Panc1 (cell line): ENCODE results near the gene TRIM37. TPM values are rescaled to one million over a fixed set of nuclear protein-coding genes. Genes with fewer than 3 reads are reported as not detected.

Experiments
- ATAC-seq: fragments of 200-7000 bp; cut with Tn5 transposase; 2 replicates; pipeline ENCODE4 v1.9.1; 2020; ENCODE audit warnings: mild to moderate bottlenecking, moderate library complexity
- BruUV-seq: library from RNA; stranded (reverse); fragments of 400-500 nt; replicated peaks from 2 replicates; lab custom pipeline; 2021; lab: Mats Ljungman, UMichigan
- CTCF ChIA-PET: fragments of 300-600 bp; sonication (Branson Sonifier 250); formaldehyde crosslinking; loops from one replicate; lab custom pipeline; 2022; ENCODE audit warnings: antibody characterized with exemption; lab: Charles Lee
- POLR2A ChIA-PET: fragments of 300-600 bp; sonication (Branson Sonifier 250); formaldehyde crosslinking; loops from one replicate; lab custom pipeline; 2022; ENCODE audit warnings: antibody characterized with exemption; lab: Charles Lee
- DNase-seq: peaks from one replicate; pipeline ENCODE4 v3.0.0-alpha.2; 2010; ENCODE audit warnings: low read depth, low spot score
- H3K27ac ChIP-seq: 2 replicates; pipeline ENCODE4 v1.5.1; 2011; ENCODE audit warnings: mild to moderate bottlenecking, low read length, inconsistent platforms
- H3K27me3 ChIP-seq: fragments of 200-500 bp; sonication (Bioruptor generic); 2 replicates; pipeline ENCODE4 v1.6.0; 2014; ENCODE audit warnings: low read length, inconsistent platforms; ENCODE audit not compliant: control insufficient read depth, insufficient read depth
- H3K36me3 ChIP-seq: fragments of 200-500 bp; sonication (Bioruptor generic); 2 replicates; pipeline ENCODE4 v1.5.1; 2014; ENCODE audit warnings: inconsistent platforms, mild to moderate bottlenecking, low read length, moderate library complexity; ENCODE audit not compliant: control insufficient read depth, insufficient read depth
- H3K4me1 ChIP-seq: 2 replicates; pipeline ENCODE4 v1.5.1; 2011; ENCODE audit warnings: inconsistent platforms, mild to moderate bottlenecking, low read length, moderate library complexity; ENCODE audit not compliant: control insufficient read depth, insufficient read depth
- H3K4me3 ChIP-seq, 2 experiments: 2 replicates each; pipeline ENCODE4 v1.5.1; 2011 to 2012; ENCODE audit warnings: low read depth in 2 of 2, low read length in 2 of 2, mild to moderate bottlenecking in 2 of 2, inconsistent platforms in 1 of 2, moderate library complexity in 1 of 2
- H3K9me3 ChIP-seq: fragments of 200-500 bp; sonication (Bioruptor generic); 2 replicates; pipeline ENCODE4 v1.5.1; 2014; ENCODE audit warnings: low read depth, mild to moderate bottlenecking, inconsistent platforms, low read length, moderate library complexity; ENCODE audit not compliant: control insufficient read depth, insufficient read depth
- CTCF ChIP-seq: fragments of 450-650 bp; IDR thresholded peaks from 2 replicates; pipeline ENCODE4 v1.5.1; 2017; ENCODE audit warnings: mild to moderate bottlenecking
- POLR2AphosphoS5 ChIP-seq: IDR thresholded peaks from 2 replicates; pipeline ENCODE4 v1.6.1; 2012; ENCODE audit warnings: mild to moderate bottlenecking, low read depth, low read length, moderate library complexity
- REST ChIP-seq, 2 experiments: IDR thresholded peaks; 2 replicates each; pipeline ENCODE4 v1.6.1; 2011 to 2012; ENCODE audit warnings: low read depth in 2 of 2, control low read depth in 1 of 2, low read length in 1 of 2, mild to moderate bottlenecking in 1 of 2, moderate library complexity in 1 of 2; ENCODE audit not compliant: insufficient read depth in 1 of 2
- SIN3A ChIP-seq: IDR thresholded peaks from 2 replicates; pipeline ENCODE4 v1.6.1; 2012; ENCODE audit warnings: low read depth, mild to moderate bottlenecking, low read length, moderate library complexity, borderline replicate concordance; ENCODE audit not compliant: insufficient read depth
- TCF7L2 ChIP-seq: IDR thresholded peaks from 2 replicates; pipeline ENCODE4 v1.6.1; 2011; ENCODE audit warnings: mild to moderate bottlenecking, low read depth, low read length, inconsistent platforms
- in situ Hi-C: cut with HindIII; loops from 2 replicates; pipeline ENCODE4 v1.10.0; 2016; ENCODE audit warnings: low sequenced_read_pairs, low pct_unique_long_range_greater_than_20kb
- intact Hi-C: fragments of 100-400 bp; cut with micrococcal nuclease; formaldehyde crosslinking; loops from one replicate; pipeline ENCODE4 v1.10.0; 2022; ENCODE audit not compliant: unreplicated experiment
- total RNA-seq: library from RNA; stranded (reverse); gene quantifications from one replicate; pipeline ENCODE4 v1.2.1, GENCODE V29; 2021; ENCODE audit not compliant: unreplicated experiment

Gene TRIM37
- total RNA-seq, 1 experiment from 2014 or later, result 43.3 TPM

- H3K36me3 ChIP-seq, result peaks cover 7% of the 10 kb centered on the region
- H3K4me1 ChIP-seq, result no peaks in the 10 kb centered on the region
- no TSS peak for BruUV-seq
- no peak for DNase-seq
- no peak overlapping the region for H3K4me3 ChIP-seq
- no peak for ATAC-seq
- intact Hi-C loops, result no loop called here
- H3K9me3 ChIP-seq, result no peaks in the 10 kb centered on the region
- CTCF ChIA-PET, result no interaction called here
- no peak for TF ChIP-seq POLR2AphosphoS5
- TF ChIP-seq TCF7L2, result no peak
- no peak for TF ChIP-seq SIN3A
- no peak for TF ChIP-seq REST (IDR thresholded peaks at IDR 0.05; ENCODE audit: insufficient read depth in 1 of 2, low read depth in 2 of 2, low read length in 1 of 2)
- no peak for TF ChIP-seq CTCF
- in situ Hi-C loops, result no loop called here
- POLR2A ChIA-PET, result no interaction called here
- no peaks in the 10 kb centered on the region for H3K27me3 ChIP-seq
- H3K27ac ChIP-seq, result no peak overlapping the region
These were observed 107.8 kb downstream of the TRIM37 start for GRCh38 chr17:58998871-58999270.

- ChIA-PET POLR2A (no interaction called here), CTCF (no interaction called here)
- TF ChIP-seq REST (IDR thresholded peaks at IDR 0.05; ENCODE audit: insufficient read depth in 1 of 2, low read depth in 2 of 2, low read length in 1 of 2), result no peak
- TF ChIP-seq CTCF, result no peak
- no peak for TF ChIP-seq POLR2AphosphoS5
- no peak for TF ChIP-seq SIN3A
- TF ChIP-seq TCF7L2, result no peak
- BruUV-seq, result no TSS peak
- DNase-seq (no peak), ATAC-seq (no peak)
- Histone ChIP-seq H3K9me3 (no peaks in the 10 kb centered on the region), H3K4me1 (no peaks in the 10 kb centered on the region), H3K27ac (no peak overlapping the region), H3K36me3 (peaks cover 7% of the 10 kb centered on the region), H3K27me3 (no peaks in the 10 kb centered on the region), H3K4me3 (no peak overlapping the region)
- in situ Hi-C loops, result no loop called here
- intact Hi-C loops, result no loop called here
These were observed 108.7 kb downstream of the TRIM37 start for GRCh38 chr17:58997756-58998553.
